ENCODE data around the gene SIKE1.

DNA sequence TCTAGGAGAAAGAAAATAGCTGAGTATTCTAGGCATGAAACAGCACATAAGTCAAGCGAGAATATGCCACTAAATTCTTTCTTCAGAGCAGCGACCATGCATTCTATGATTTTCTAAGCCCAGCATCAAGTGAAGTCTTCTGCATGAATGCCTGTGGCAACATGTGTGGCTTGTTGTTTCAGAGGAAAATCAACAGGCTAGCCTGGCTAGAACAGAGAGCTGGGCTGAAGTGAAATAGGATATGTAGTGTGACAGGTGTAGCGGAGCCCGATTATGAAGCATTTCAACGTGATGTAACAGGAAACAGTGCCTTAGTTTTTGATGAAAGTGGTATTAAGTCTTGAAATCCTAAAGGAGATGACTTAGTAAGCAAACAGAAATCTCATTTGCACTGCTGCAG lies 29.7 kb downstream of the SIKE1 start:
- TF ChIP-seq CTCF (IDR thresholded peaks at IDR 0.05) (no peak), POLR2A (IDR thresholded peaks at IDR 0.05) (no peak)

Data from body of pancreas (tissue), 4 donors.